Activated T-helper 17 cell treated with anti-CD3 and anti-CD28 coated beads, Interleukin-2, amount 50 U/mL, for 72 hours (primary cell): ENCODE data around the gene USP9X. TPM values are rescaled to one million over a fixed set of nuclear protein-coding genes. Genes with fewer than 3 reads are reported as not detected.

Experiments used
- ATAC-seq: fragments of 150-1000 bp; cut with Tn5 transposase; replicated peaks from 2 replicates; pipeline ENCODE4 v1.10.0; 2021; ENCODE audit warnings: mild to moderate bottlenecking, moderate library complexity
- H3K27ac Mint-ChIP-seq: one replicate; pipeline ENCODE4 v1.8.0; 2022; ENCODE audit warnings: mixed read lengths
- H3K27me3 Mint-ChIP-seq: one replicate; pipeline ENCODE4 v1.8.0; 2022; ENCODE audit warnings: mixed read lengths
- H3K36me3 Mint-ChIP-seq: one replicate; pipeline ENCODE4 v1.8.0; 2022; ENCODE audit warnings: low read depth, mild to moderate bottlenecking, mixed read lengths
- H3K4me1 Mint-ChIP-seq: one replicate; pipeline ENCODE4 v1.8.0; 2022; ENCODE audit warnings: mixed read lengths
- H3K4me3 Mint-ChIP-seq: one replicate; pipeline ENCODE4 v1.8.0; 2022; ENCODE audit warnings: mild to moderate bottlenecking, mixed read lengths
- H3K9me3 Mint-ChIP-seq: one replicate; pipeline ENCODE4 v1.8.0; 2022; ENCODE audit warnings: mixed read lengths
- total RNA-seq, 2 donors: library from RNA; stranded (reverse); gene quantifications; one replicate each; pipeline ENCODE4 v1.2.3, GENCODE V29; 2022

USP9X gene
- total RNA-seq, 2 donors from 2014 or later, result 49.3 to 63.3 TPM

- no peak for ATAC-seq
Measured at GRCh38 chrX:41067721-41068120, 17.5 kb upstream of the USP9X start.

GRCh38 chrX:41076742-41077141 is 8.5 kb upstream of the USP9X start:
- H3K36me3 Mint-ChIP-seq, result no peaks in the 10 kb centered on the region
- no peak overlapping the region for H3K4me3 Mint-ChIP-seq
- no peaks in the 10 kb centered on the region for H3K4me1 Mint-ChIP-seq
- no peak for ATAC-seq
- H3K27me3 Mint-ChIP-seq, result no peaks in the 10 kb centered on the region
- H3K27ac Mint-ChIP-seq, result no peak overlapping the region
- H3K9me3 Mint-ChIP-seq, result no peaks in the 10 kb centered on the region

More at GRCh38 chrX:41067721-41068120, 17.5 kb upstream of the USP9X start:
- Mint-ChIP-seq H3K9me3 (no peaks in the 10 kb centered on the region), H3K4me3 (no peak overlapping the region), H3K36me3 (no peaks in the 10 kb centered on the region), H3K27me3 (no peaks in the 10 kb centered on the region), H3K4me1 (no peaks in the 10 kb centered on the region), H3K27ac (no peak overlapping the region)

GRCh38 chrX:41081821-41082220 is 3.4 kb upstream of the USP9X start:
- no peaks in the 10 kb centered on the region for H3K4me1 Mint-ChIP-seq
- peaks cover 4% of the 10 kb centered on the region for H3K36me3 Mint-ChIP-seq

GRCh38 chrX:41082783-41083182 is 2.5 kb upstream of the USP9X start:
- Mint-ChIP-seq H3K4me3 (no peak overlapping the region), H3K36me3 (peaks cover 13% of the 10 kb centered on the region), H3K9me3 (no peaks in the 10 kb centered on the region), H3K27me3 (no peaks in the 10 kb centered on the region), H3K27ac (no peak overlapping the region), H3K4me1 (no peaks in the 10 kb centered on the region)
- no peak for ATAC-seq

More at GRCh38 chrX:41081821-41082220, 3.4 kb upstream of the USP9X start:
- no peaks in the 10 kb centered on the region for H3K27me3 Mint-ChIP-seq
- no peak overlapping the region for H3K27ac Mint-ChIP-seq
- H3K9me3 Mint-ChIP-seq, result no peaks in the 10 kb centered on the region
- ATAC-seq, result no peak
- H3K4me3 Mint-ChIP-seq, result no peak overlapping the region

GRCh38 chrX:41084044-41084892 is 977 bp upstream of the USP9X start:
- no peaks in the 10 kb centered on the region for H3K9me3 Mint-ChIP-seq
- peak overlapping the region; percentile 91 for H3K4me3 Mint-ChIP-seq
- peak overlapping the region; percentile 98 for H3K27ac Mint-ChIP-seq
- H3K36me3 Mint-ChIP-seq, result peaks cover 28% of the 10 kb centered on the region
- no peaks in the 10 kb centered on the region for H3K27me3 Mint-ChIP-seq
- ATAC-seq, result peak; percentile 75
- H3K4me1 Mint-ChIP-seq, result peaks cover 2% of the 10 kb centered on the region

- peaks cover 32% of the 10 kb centered on the region for H3K36me3 Mint-ChIP-seq
- H3K4me3 Mint-ChIP-seq, result peak overlapping the region; percentile 91
- H3K9me3 Mint-ChIP-seq, result no peaks in the 10 kb centered on the region
- ATAC-seq, result peak; percentile 41
- peak overlapping the region; percentile 98 for H3K27ac Mint-ChIP-seq
- H3K27me3 Mint-ChIP-seq, result no peaks in the 10 kb centered on the region
- H3K4me1 Mint-ChIP-seq, result peaks cover 6% of the 10 kb centered on the region
Measured at GRCh38 chrX:41085512-41085877, 250 bp downstream of the USP9X start.

GRCh38 chrX:41085878-41086626 is 807 bp downstream of the USP9X start:
- ATAC-seq, result peak; percentile 5
- peak overlapping the region; percentile 98 for H3K27ac Mint-ChIP-seq
- H3K36me3 Mint-ChIP-seq, result peaks cover 32% of the 10 kb centered on the region
- no peaks in the 10 kb centered on the region for H3K27me3 Mint-ChIP-seq
- no peaks in the 10 kb centered on the region for H3K9me3 Mint-ChIP-seq
- peaks cover 6% of the 10 kb centered on the region for H3K4me1 Mint-ChIP-seq
- H3K4me3 Mint-ChIP-seq, result peak overlapping the region; percentile 91

- Mint-ChIP-seq H3K9me3 (no peaks in the 10 kb centered on the region), H3K27ac (peak overlapping the region; percentile 89), H3K4me3 (peak overlapping the region; percentile 91), H3K27me3 (no peaks in the 10 kb centered on the region), H3K4me1 (peaks cover 6% of the 10 kb centered on the region), H3K36me3 (peaks cover 32% of the 10 kb centered on the region)
- no peak for ATAC-seq
Measured at GRCh38 chrX:41086627-41086932, 1.3 kb downstream of the USP9X start.

GRCh38 chrX:41087201-41087600 is 2.0 kb downstream of the USP9X start:
- ATAC-seq, result no peak
- peak overlapping the region; percentile 89 for H3K27ac Mint-ChIP-seq
- H3K27me3 Mint-ChIP-seq, result no peaks in the 10 kb centered on the region
- H3K9me3 Mint-ChIP-seq, result no peaks in the 10 kb centered on the region
- H3K36me3 Mint-ChIP-seq, result peaks cover 32% of the 10 kb centered on the region
- H3K4me3 Mint-ChIP-seq, result peak overlapping the region; percentile 91
- peaks cover 6% of the 10 kb centered on the region for H3K4me1 Mint-ChIP-seq

- H3K27ac Mint-ChIP-seq, result no peak overlapping the region
- H3K4me3 Mint-ChIP-seq, result peak overlapping the region; percentile 91
- no peaks in the 10 kb centered on the region for H3K9me3 Mint-ChIP-seq
Measured at GRCh38 chrX:41090568-41091238, 5.5 kb downstream of the USP9X start.

GRCh38 chrX:41092776-41093175 is 7.5 kb downstream of the USP9X start:
- H3K27me3 Mint-ChIP-seq, result no peaks in the 10 kb centered on the region
- ATAC-seq, result no peak
- H3K4me1 Mint-ChIP-seq, result peaks cover 18% of the 10 kb centered on the region
- no peaks in the 10 kb centered on the region for H3K9me3 Mint-ChIP-seq
- no peak overlapping the region for H3K4me3 Mint-ChIP-seq
- H3K36me3 Mint-ChIP-seq, result peaks cover 28% of the 10 kb centered on the region
- no peak overlapping the region for H3K27ac Mint-ChIP-seq

More at GRCh38 chrX:41090568-41091238, 5.5 kb downstream of the USP9X start:
- Mint-ChIP-seq H3K4me1 (peaks cover 14% of the 10 kb centered on the region), H3K27me3 (no peaks in the 10 kb centered on the region), H3K36me3 (peaks cover 41% of the 10 kb centered on the region)
- peak; percentile 46 for ATAC-seq

GRCh38 chrX:41095174-41095573 is 9.9 kb downstream of the USP9X start:
- Mint-ChIP-seq H3K4me1 (peaks cover 12% of the 10 kb centered on the region), H3K27ac (peak overlapping the region; percentile 66), H3K36me3 (peaks cover 9% of the 10 kb centered on the region), H3K4me3 (peak overlapping the region; percentile 60), H3K27me3 (no peaks in the 10 kb centered on the region), H3K9me3 (no peaks in the 10 kb centered on the region)
- ATAC-seq, result no peak

GRCh38 chrX:41095908-41096307 is 10.7 kb downstream of the USP9X start:
- ATAC-seq, result peak; percentile 56
- H3K4me1 Mint-ChIP-seq, result peaks cover 12% of the 10 kb centered on the region
- H3K4me3 Mint-ChIP-seq, result peak overlapping the region; percentile 60
- H3K9me3 Mint-ChIP-seq, result no peaks in the 10 kb centered on the region
- H3K27ac Mint-ChIP-seq, result peak overlapping the region; percentile 66
- no peaks in the 10 kb centered on the region for H3K27me3 Mint-ChIP-seq
- peaks cover 9% of the 10 kb centered on the region for H3K36me3 Mint-ChIP-seq

GRCh38 chrX:41096339-41096955 is 11.2 kb downstream of the USP9X start:
- Mint-ChIP-seq H3K9me3 (no peaks in the 10 kb centered on the region), H3K27me3 (no peaks in the 10 kb centered on the region), H3K4me3 (peak overlapping the region; percentile 60), H3K27ac (peak overlapping the region; percentile 41), H3K36me3 (peaks cover 9% of the 10 kb centered on the region), H3K4me1 (peaks cover 12% of the 10 kb centered on the region)
- no peak for ATAC-seq
